NCI-H2227 treated with DMSO at 0.1 percent for 48 hours (cell line): ENCODE results near the gene AKR7A2.
"Not testable (repeated sequence)": the region's sequence is repeated elsewhere in the genome, so short reads cannot be mapped to it uniquely, and the experiment has no call there.

ENCODE experiments used
- DNase-seq: peaks from one replicate; lab custom pipeline; 2025; lab: John Stamatoyannopoulos, UW

The AKR7A2 gene

GRCh38 chr1:19306941-19307340 lies 5.0 kb downstream of the AKR7A2 start:
- DNase-seq, result no peak

GRCh38 chr1:19305880-19306279 lies 6.1 kb downstream of the AKR7A2 start:
- no peak for DNase-seq

GRCh38 chr1:19304081-19304480 lies 7.9 kb downstream of the AKR7A2 start:
- DNase-seq, result not testable (repeated sequence)

- no peak for DNase-seq
Measured at GRCh38 chr1:19300211-19300610, 11.7 kb downstream of the AKR7A2 start.

GRCh38 chr1:19294638-19295037 lies 17.3 kb downstream of the AKR7A2 start:
- DNase-seq, result no peak

- no peak for DNase-seq
Measured at GRCh38 chr1:19289244-19289643, 22.7 kb downstream of the AKR7A2 start.

GRCh38 chr1:19288324-19289241 lies 23.4 kb downstream of the AKR7A2 start, which contains the start of gene AKR7A3:
Gene AKR7A3 (minus strand): TSS chr1:19288770. CDS start chr1:19288709, 61 bp downstream.
- DNase-seq, result not testable (repeated sequence)

- no peak for DNase-seq
Measured at GRCh38 chr1:19287436-19288185, 24.3 kb downstream of the AKR7A2 start.

- DNase-seq, result not testable (repeated sequence)
Measured at GRCh38 chr1:19285807-19286206, 26.1 kb downstream of the AKR7A2 start.

- DNase-seq, result not testable (repeated sequence)
Measured at GRCh38 chr1:19285366-19285765, 26.6 kb downstream of the AKR7A2 start.

GRCh38 chr1:19284881-19285280 lies 27.1 kb downstream of the AKR7A2 start:
- no peak for DNase-seq

GRCh38 chr1:19283891-19284290 lies 28.1 kb downstream of the AKR7A2 start:
- no peak for DNase-seq

GRCh38 chr1:19274636-19275035 lies 37.3 kb downstream of the AKR7A2 start:
- DNase-seq, result no peak

- DNase-seq, result not testable (repeated sequence)
Measured at GRCh38 chr1:19273844-19274531, 38.0 kb downstream of the AKR7A2 start.

GRCh38 chr1:19273106-19273843 lies 38.7 kb downstream of the AKR7A2 start:
- no peak for DNase-seq

- DNase-seq, result no peak
Measured at GRCh38 chr1:19272064-19272463, 39.9 kb downstream of the AKR7A2 start.

- not testable (repeated sequence) for DNase-seq
Measured at GRCh38 chr1:19270343-19270730, 41.6 kb downstream of the AKR7A2 start.

GRCh38 chr1:19269427-19270342 lies 42.3 kb downstream of the AKR7A2 start:
- not testable (repeated sequence) for DNase-seq

GRCh38 chr1:19268445-19268844 lies 43.5 kb downstream of the AKR7A2 start:
- no peak for DNase-seq

- no peak for DNase-seq
Measured at GRCh38 chr1:19262744-19263143, 49.2 kb downstream of the AKR7A2 start.
